Measurements from ENCODE around the gene MAP3K9.

DNA sequence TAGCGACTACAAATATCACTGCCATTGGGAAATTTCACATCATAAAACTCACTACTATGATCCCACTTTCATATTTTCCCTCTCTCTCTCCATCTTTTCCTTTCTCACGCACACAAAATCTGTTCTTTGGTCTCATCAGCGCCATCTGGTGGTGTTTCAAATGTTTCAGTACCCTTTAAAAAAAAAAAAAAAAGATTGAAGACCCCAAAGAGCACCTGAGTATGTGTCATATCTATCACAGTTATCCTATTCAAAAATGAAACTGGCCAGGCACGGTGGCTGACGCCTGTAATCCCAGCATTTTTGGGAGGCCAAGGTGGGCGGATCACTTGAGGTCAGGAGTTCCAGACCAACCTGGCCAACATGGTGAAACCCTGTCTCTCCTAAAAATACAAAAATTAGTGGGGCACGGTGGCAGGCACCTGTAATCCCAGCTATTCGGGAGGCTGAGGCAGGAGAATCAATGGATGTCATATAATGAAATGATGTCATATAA is 95.2 kb downstream of the MAP3K9 start:
- TF ChIP-seq, protein P1, sequence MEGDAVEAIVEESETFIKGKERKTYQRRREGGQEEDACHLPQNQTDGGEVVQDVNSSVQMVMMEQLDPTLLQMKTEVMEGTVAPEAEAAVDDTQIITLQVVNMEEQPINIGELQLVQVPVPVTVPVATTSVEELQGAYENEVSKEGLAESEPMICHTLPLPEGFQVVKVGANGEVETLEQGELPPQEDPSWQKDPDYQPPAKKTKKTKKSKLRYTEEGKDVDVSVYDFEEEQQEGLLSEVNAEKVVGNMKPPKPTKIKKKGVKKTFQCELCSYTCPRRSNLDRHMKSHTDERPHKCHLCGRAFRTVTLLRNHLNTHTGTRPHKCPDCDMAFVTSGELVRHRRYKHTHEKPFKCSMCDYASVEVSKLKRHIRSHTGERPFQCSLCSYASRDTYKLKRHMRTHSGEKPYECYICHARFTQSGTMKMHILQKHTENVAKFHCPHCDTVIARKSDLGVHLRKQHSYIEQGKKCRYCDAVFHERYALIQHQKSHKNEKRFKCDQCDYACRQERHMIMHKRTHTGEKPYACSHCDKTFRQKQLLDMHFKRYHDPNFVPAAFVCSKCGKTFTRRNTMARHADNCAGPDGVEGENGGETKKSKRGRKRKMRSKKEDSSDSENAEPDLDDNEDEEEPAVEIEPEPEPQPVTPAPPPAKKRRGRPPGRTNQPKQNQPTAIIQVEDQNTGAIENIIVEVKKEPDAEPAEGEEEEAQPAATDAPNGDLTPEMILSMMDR (conservative IDR thresholded peaks at IDR 0.05): peak; percentile 98
- TF ChIP-seq EZH2 (IDR thresholded peaks at IDR 0.05; ENCODE audit: low read depth): no peak

Data from PC-9 (cell line).